Activated T-cell treated with anti-CD3 and anti-CD28 coated beads, Interleukin-2, amount 50 U/mL, for 72 hours (primary cell): ENCODE measurements around the gene ARL6IP5. TPM values are rescaled to one million over a fixed set of nuclear protein-coding genes. Genes with fewer than 3 reads are reported as not detected.

ENCODE experiments used
- ATAC-seq, 2 donors: fragments of 150-1000 bp; cut with Tn5 transposase; replicated peaks in 1 of 2; 2 replicates each; pipeline ENCODE4 v1.10.0; 2021; ENCODE audit warnings: moderate library complexity in 2 of 2, mild to moderate bottlenecking in 1 of 2
- DNase-seq, 2 donors: peaks; one replicate each; pipeline ENCODE4 v3.0.0; 2021 to 2022; ENCODE audit warnings: mixed read lengths in 1 of 2
- H3K27ac Mint-ChIP-seq: one replicate; pipeline ENCODE4 v1.8.0; 2022; ENCODE audit warnings: mild to moderate bottlenecking, moderate library complexity, mixed read lengths
- H3K27me3 Mint-ChIP-seq: one replicate; pipeline ENCODE4 v1.8.0; 2022; ENCODE audit warnings: low read depth, mixed read lengths
- H3K36me3 Mint-ChIP-seq, 2 donors: one replicate each; pipeline ENCODE4 v1.8.0; 2022; ENCODE audit warnings: mixed read lengths in 2 of 2, mild to moderate bottlenecking in 1 of 2; ENCODE audit not compliant: insufficient read depth in 2 of 2
- H3K4me1 Mint-ChIP-seq: one replicate; pipeline ENCODE4 v1.8.0; 2022; ENCODE audit warnings: low read depth, mixed read lengths
- H3K4me3 Mint-ChIP-seq, 2 donors: one replicate each; pipeline ENCODE4 v1.8.0; 2022; ENCODE audit warnings: mild to moderate bottlenecking in 2 of 2, mixed read lengths in 2 of 2, moderate library complexity in 2 of 2
- H3K9me3 Mint-ChIP-seq, 2 donors: one replicate each; pipeline ENCODE4 v1.8.0; 2022; ENCODE audit warnings: mixed read lengths in 2 of 2
- total RNA-seq, 2 donors: library from RNA; stranded (reverse); gene quantifications; one replicate each; pipeline ENCODE4 v1.2.3, GENCODE V29; 2022

Gene ARL6IP5
- total RNA-seq, 2 donors from 2014 or later: 93.1 to 106 TPM

- Mint-ChIP-seq H3K27ac (no peak overlapping the region), H3K4me3 (no peak overlapping the region), H3K36me3 (peaks cover 0 to 2% of the 10 kb centered on the region in 2 donors), H3K4me1 (peaks cover 23% of the 10 kb centered on the region), H3K27me3 (no peaks in the 10 kb centered on the region), H3K9me3 (no peaks in the 10 kb centered on the region)
- DNase-seq (no peak), ATAC-seq (peak in 1 of 2 donors; percentile 25)
These were observed 26.3 kb downstream of the ARL6IP5 start for GRCh38 chr3:69110941-69111546.

- Mint-ChIP-seq H3K9me3 (no peaks in the 10 kb centered on the region), H3K4me1 (peaks cover 11% of the 10 kb centered on the region), H3K27me3 (no peaks in the 10 kb centered on the region), H3K36me3 (no peaks in the 10 kb centered on the region), H3K27ac (no peak overlapping the region), H3K4me3 (no peak overlapping the region)
- DNase-seq (no peak), ATAC-seq (no peak)
These were observed 28.8 kb downstream of the ARL6IP5 start for GRCh38 chr3:69113536-69113935.

- ATAC-seq (peak in 1 of 2 donors; percentile 32), DNase-seq (no peak)
- Mint-ChIP-seq H3K36me3 (no peaks in the 10 kb centered on the region), H3K4me3 (no peak overlapping the region), H3K4me1 (peaks cover 12% of the 10 kb centered on the region), H3K27me3 (no peaks in the 10 kb centered on the region), H3K9me3 (no peaks in the 10 kb centered on the region), H3K27ac (no peak overlapping the region)
These were observed 31.0 kb downstream of the ARL6IP5 start for GRCh38 chr3:69115731-69116130.

GRCh38 chr3:69116162-69116561 is 31.4 kb downstream of the ARL6IP5 start:
- no peaks in the 10 kb centered on the region for H3K36me3 Mint-ChIP-seq
- H3K27me3 Mint-ChIP-seq: no peaks in the 10 kb centered on the region
- no peaks in the 10 kb centered on the region for H3K9me3 Mint-ChIP-seq
- no peak overlapping the region for H3K4me3 Mint-ChIP-seq
- no peak for DNase-seq
- peaks cover 16% of the 10 kb centered on the region for H3K4me1 Mint-ChIP-seq
- no peak overlapping the region for H3K27ac Mint-ChIP-seq
- ATAC-seq: no peak

GRCh38 chr3:69116897-69117296 is 32.2 kb downstream of the ARL6IP5 start:
- Mint-ChIP-seq H3K9me3 (no peaks in the 10 kb centered on the region), H3K36me3 (no peaks in the 10 kb centered on the region), H3K4me3 (no peak overlapping the region), H3K27me3 (no peaks in the 10 kb centered on the region), H3K4me1 (peaks cover 18% of the 10 kb centered on the region), H3K27ac (no peak overlapping the region)
- no peak for ATAC-seq
- DNase-seq: no peak

GRCh38 chr3:69118555-69118954 is 33.8 kb downstream of the ARL6IP5 start:
- Mint-ChIP-seq H3K27me3 (no peaks in the 10 kb centered on the region), H3K4me1 (peaks cover 13% of the 10 kb centered on the region), H3K4me3 (no peak overlapping the region), H3K9me3 (no peaks in the 10 kb centered on the region), H3K27ac (no peak overlapping the region), H3K36me3 (no peaks in the 10 kb centered on the region)
- DNase-seq (no peak), ATAC-seq (no peak)

GRCh38 chr3:69119138-69119537 is 34.4 kb downstream of the ARL6IP5 start:
- ATAC-seq (no peak), DNase-seq (no peak)
- peaks cover 7% of the 10 kb centered on the region for H3K4me1 Mint-ChIP-seq
- no peaks in the 10 kb centered on the region for H3K9me3 Mint-ChIP-seq
- no peaks in the 10 kb centered on the region for H3K36me3 Mint-ChIP-seq
- no peaks in the 10 kb centered on the region for H3K27me3 Mint-ChIP-seq
- H3K27ac Mint-ChIP-seq: no peak overlapping the region
- H3K4me3 Mint-ChIP-seq: no peak overlapping the region

GRCh38 chr3:69119681-69120080 is 34.9 kb downstream of the ARL6IP5 start:
- Mint-ChIP-seq H3K27ac (no peak overlapping the region), H3K27me3 (no peaks in the 10 kb centered on the region), H3K4me3 (no peak overlapping the region), H3K4me1 (peaks cover 7% of the 10 kb centered on the region), H3K36me3 (no peaks in the 10 kb centered on the region), H3K9me3 (no peaks in the 10 kb centered on the region)
- DNase-seq: no peak
- ATAC-seq: no peak

GRCh38 chr3:69120879-69121464 is 36.2 kb downstream of the ARL6IP5 start:
- peak; percentile 77 to 85 for DNase-seq
- Mint-ChIP-seq H3K27me3 (no peaks in the 10 kb centered on the region), H3K36me3 (no peaks in the 10 kb centered on the region), H3K4me1 (peaks cover 7% of the 10 kb centered on the region), H3K9me3 (no peaks in the 10 kb centered on the region), H3K27ac (no peak overlapping the region), H3K4me3 (no peak overlapping the region)
- peak; percentile 71 to 79 for ATAC-seq

GRCh38 chr3:69121513-69121912 is 36.8 kb downstream of the ARL6IP5 start:
- Mint-ChIP-seq H3K27ac (peak overlapping the region; percentile 50), H3K27me3 (peaks cover 1% of the 10 kb centered on the region), H3K4me3 (no peak overlapping the region), H3K36me3 (no peaks in the 10 kb centered on the region), H3K9me3 (no peaks in the 10 kb centered on the region), H3K4me1 (peaks cover 7% of the 10 kb centered on the region)
- DNase-seq (no peak), ATAC-seq (no peak)

- Mint-ChIP-seq H3K36me3 (no peaks in the 10 kb centered on the region), H3K27ac (peak overlapping the region; percentile 50), H3K4me1 (peaks cover 7% of the 10 kb centered on the region), H3K27me3 (peaks cover 5% of the 10 kb centered on the region), H3K4me3 (no peak overlapping the region), H3K9me3 (no peaks in the 10 kb centered on the region)
- DNase-seq: no peak
- no peak for ATAC-seq
These were observed 37.2 kb downstream of the ARL6IP5 start for GRCh38 chr3:69121950-69122349.

GRCh38 chr3:69122403-69122802 is 37.7 kb downstream of the ARL6IP5 start, which contains the start of gene LMOD3:
Gene LMOD3 (minus strand): TSS chr3:69122595. CDS start chr3:69122386, 209 bp downstream.
- Mint-ChIP-seq H3K27me3 (peaks cover 9% of the 10 kb centered on the region), H3K4me1 (peaks cover 7% of the 10 kb centered on the region)
- no peak for ATAC-seq

GRCh38 chr3:69126216-69126615 is 41.5 kb downstream of the ARL6IP5 start:
- ATAC-seq (no peak), DNase-seq (no peak)
- no peaks in the 10 kb centered on the region for H3K9me3 Mint-ChIP-seq
- no peaks in the 10 kb centered on the region for H3K36me3 Mint-ChIP-seq
- H3K27ac Mint-ChIP-seq: no peak overlapping the region
- H3K4me3 Mint-ChIP-seq: no peak overlapping the region
- H3K27me3 Mint-ChIP-seq: peaks cover 9% of the 10 kb centered on the region
- peaks cover 2% of the 10 kb centered on the region for H3K4me1 Mint-ChIP-seq

More at GRCh38 chr3:69122403-69122802, 37.7 kb downstream of the ARL6IP5 start, which contains the start of gene LMOD3:
- H3K4me3 Mint-ChIP-seq: no peak within 1 kb of the TSS
- DNase-seq: no peak
- H3K9me3 Mint-ChIP-seq: no peaks in the 10 kb centered on the region
- H3K27ac Mint-ChIP-seq: peak within 1 kb of the TSS; percentile 50
- no peaks in the 10 kb centered on the region for H3K36me3 Mint-ChIP-seq

GRCh38 chr3:69126999-69127398 is 42.3 kb downstream of the ARL6IP5 start:
- no peak overlapping the region for H3K27ac Mint-ChIP-seq
- peaks cover 9% of the 10 kb centered on the region for H3K27me3 Mint-ChIP-seq
- ATAC-seq: no peak
- DNase-seq: no peak
- no peak overlapping the region for H3K4me3 Mint-ChIP-seq
- no peaks in the 10 kb centered on the region for H3K36me3 Mint-ChIP-seq
- H3K4me1 Mint-ChIP-seq: no peaks in the 10 kb centered on the region
- no peaks in the 10 kb centered on the region for H3K9me3 Mint-ChIP-seq
